SIG-M5 treated with dmso at 0.1 percent for 504 hours (cell line): Measurements from ENCODE around the gene KCNJ3.

Source experiments
- DNase-seq: peaks from one replicate; lab custom pipeline; 2025; ENCODE audit not compliant: unreplicated experiment; lab: John Stamatoyannopoulos, UW

Gene KCNJ3

DNA sequence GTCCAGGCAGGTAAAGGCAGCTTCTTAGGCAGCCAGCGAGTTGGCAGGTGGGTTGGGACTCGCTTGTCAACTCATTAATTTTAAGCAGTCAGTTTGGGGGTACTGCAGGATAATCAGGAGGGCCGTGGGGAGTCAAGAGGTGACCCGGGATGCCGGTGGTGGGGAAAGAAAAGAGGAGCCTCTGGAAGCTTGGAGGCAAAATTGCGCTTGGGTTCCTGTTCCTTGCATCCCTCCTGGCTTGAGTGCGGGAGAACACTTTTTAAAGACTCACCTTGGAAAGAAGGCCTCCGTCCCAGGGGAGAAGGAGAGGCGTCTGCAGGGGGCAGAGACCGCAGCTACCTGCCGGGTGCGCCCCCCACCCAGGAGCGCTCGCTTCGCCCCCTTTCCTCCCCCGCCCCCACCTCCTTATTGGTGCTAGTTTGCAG lies at the start of gene KCNJ3:
TSS of gene KCNJ3 (plus strand) at position 400 of the 425 bp plus-strand sequence. CDS start 81 bp downstream, outside the sequence.
- DNase-seq = no peak

- DNase-seq = no peak
Observed at GRCh38 chr2:154655499-154655898, 43.0 kb upstream of the KCNJ3 start.

GRCh38 chr2:154658854-154659253 lies 39.6 kb upstream of the KCNJ3 start:
- no peak for DNase-seq

DNA sequence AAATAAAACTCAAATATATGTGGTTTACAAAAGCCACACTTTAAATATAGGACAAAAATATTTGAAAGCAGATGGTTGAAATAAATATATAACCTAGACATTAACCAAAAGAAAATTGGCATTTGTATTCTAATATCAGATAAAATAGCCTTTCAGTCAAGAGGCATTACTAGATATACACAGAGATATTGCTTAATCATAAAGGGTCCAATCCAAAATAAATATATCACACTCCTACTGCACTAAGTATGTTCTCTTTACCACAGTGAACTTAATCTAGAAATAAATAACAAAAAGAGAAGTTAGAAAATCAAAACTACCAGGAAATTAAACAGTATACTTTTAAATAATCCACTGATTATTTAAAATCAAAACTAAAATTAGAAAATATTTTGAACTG lies 34.2 kb upstream of the KCNJ3 start:
- DNase-seq = no peak

GRCh38 chr2:154670083-154670482 lies 28.4 kb upstream of the KCNJ3 start:
- DNase-seq = no peak

DNA sequence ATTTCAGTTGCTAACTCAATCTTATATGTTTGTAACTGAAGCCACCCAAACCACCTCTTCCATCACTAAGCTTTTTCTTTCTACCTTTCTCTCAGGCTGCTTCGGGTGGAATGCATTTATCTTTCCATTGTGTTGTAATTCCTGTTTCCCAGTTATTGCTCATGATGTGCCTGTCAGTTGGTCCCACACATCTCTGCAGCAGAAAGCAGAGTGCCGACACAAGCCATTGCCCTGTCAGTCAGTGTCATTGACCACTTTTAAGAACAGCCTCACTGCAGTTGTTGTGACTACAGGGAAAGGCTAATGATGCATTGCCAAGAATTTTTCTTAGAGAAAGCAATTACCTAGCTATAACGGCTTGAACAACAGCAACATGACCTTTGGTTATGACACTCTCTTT lies 24.8 kb upstream of the KCNJ3 start:
- DNase-seq = no peak

GRCh38 chr2:154677401-154677800 lies 21.1 kb upstream of the KCNJ3 start:
- no peak for DNase-seq

- no peak for DNase-seq
Observed at GRCh38 chr2:154681741-154682140, 16.8 kb upstream of the KCNJ3 start.

- DNase-seq = no peak
Observed at GRCh38 chr2:154686162-154686561, 12.3 kb upstream of the KCNJ3 start.

GRCh38 chr2:154688373-154688772 lies 10.1 kb upstream of the KCNJ3 start:
- no peak for DNase-seq

- DNase-seq = no peak
Observed at GRCh38 chr2:154689158-154689557, 9.3 kb upstream of the KCNJ3 start.

GRCh38 chr2:154692927-154693326 lies 5.6 kb upstream of the KCNJ3 start:
- no peak for DNase-seq

- no peak for DNase-seq
Observed at GRCh38 chr2:154693741-154694340, 4.7 kb upstream of the KCNJ3 start.

DNA sequence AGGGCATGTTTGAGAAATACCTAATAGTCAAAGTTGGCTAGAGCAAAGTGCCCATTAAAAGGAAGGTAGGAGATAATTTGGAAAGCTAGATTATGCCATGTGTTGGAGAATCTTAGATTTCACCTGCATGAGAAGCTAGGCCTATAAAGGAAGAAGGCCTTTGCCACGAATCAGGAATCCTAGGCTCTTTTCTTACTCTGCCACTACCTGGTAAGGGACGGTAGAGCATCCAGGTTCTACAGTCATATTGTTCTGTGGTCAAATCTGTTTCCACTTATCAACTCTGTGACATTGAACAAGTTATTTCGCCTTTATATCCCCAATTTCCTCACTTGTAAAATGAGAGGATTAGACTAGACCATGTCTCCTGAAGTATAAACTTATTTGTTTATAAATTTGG lies 3.6 kb upstream of the KCNJ3 start:
- no peak for DNase-seq

DNA sequence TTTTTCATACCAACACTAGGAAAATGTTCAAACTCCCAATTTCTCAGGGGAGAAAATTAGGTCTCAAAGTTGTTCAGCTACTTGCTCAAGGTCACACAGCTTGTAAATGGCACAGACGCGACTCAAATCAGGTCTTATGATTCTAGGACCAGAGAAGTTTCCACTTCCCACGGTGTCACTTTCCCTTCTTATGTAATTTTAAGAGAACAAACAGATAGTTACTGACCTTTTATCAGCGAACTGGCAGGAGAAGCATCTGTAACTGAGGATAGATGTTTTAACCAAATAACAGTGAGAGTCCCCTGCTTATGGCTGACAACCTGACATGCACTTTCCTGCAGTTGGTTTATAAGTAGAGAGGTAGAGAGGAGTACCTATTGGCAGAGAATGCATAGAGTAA lies 2.1 kb upstream of the KCNJ3 start:
- DNase-seq = no peak

GRCh38 chr2:154696810-154697417 lies 1.6 kb upstream of the KCNJ3 start:
- DNase-seq = no peak

- DNase-seq = no peak
Observed at GRCh38 chr2:154697418-154698252, 860 bp upstream of the KCNJ3 start.

- DNase-seq = no peak
Observed at GRCh38 chr2:154698721-154699574, 453 bp downstream of the KCNJ3 start.

GRCh38 chr2:154699575-154699930 lies 1.1 kb downstream of the KCNJ3 start:
- no peak for DNase-seq

- DNase-seq = no peak
Observed at GRCh38 chr2:154700136-154700535, 1.6 kb downstream of the KCNJ3 start.

DNA sequence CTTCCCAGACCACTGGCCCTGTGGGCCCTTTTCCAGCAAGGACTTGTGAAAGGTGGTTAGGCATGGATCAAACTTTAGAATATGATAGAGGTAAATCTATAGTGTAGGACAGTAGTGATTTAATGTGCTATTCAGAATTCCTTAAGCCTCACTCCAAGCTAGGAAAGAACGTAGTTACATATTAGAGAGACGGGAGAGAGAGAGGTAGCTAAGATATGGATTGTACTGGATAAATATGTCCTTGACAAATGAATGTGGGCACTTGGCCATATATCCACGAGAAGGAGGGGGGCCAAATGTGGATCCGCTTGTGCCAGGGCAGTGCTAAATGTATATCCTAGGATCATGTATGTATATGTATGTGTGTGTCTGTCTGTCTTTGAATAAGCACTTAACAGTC lies 6.5 kb downstream of the KCNJ3 start:
- DNase-seq = no peak
